Measurements from ENCODE around the gene PACRG. TPM values are rescaled to one million over a fixed set of nuclear protein-coding genes. Genes with fewer than 3 reads are reported as not detected.

The PACRG gene
- total RNA-seq, 1 donor from 2014 or later = 2.4 TPM

GRCh38 chr6:163346497-163346961 is 618.8 kb downstream of the PACRG start:
- H3K4me1 Mint-ChIP-seq (ENCODE audit: low read depth) = no peaks in the 10 kb centered on the region
- no peaks in the 10 kb centered on the region for H3K36me3 Mint-ChIP-seq (ENCODE audit: insufficient read depth)
- no peak overlapping the region for H3K27ac Mint-ChIP-seq
- no peaks in the 10 kb centered on the region for H3K9me3 Mint-ChIP-seq (ENCODE audit: low read depth)
- DNase-seq (ENCODE audit: low spot score, unreplicated experiment) = no peak
- TF ChIP-seq CTCF (IDR thresholded peaks at IDR 0.05; ENCODE audit: unreplicated experiment) = no peak
- H3K4me3 Mint-ChIP-seq (ENCODE audit: low read depth) = no peak overlapping the region
- no peaks in the 10 kb centered on the region for H3K27me3 Mint-ChIP-seq

- Mint-ChIP-seq H3K4me1 (ENCODE audit: low read depth) (no peaks in the 10 kb centered on the region), H3K27ac (no peak overlapping the region), H3K4me3 (ENCODE audit: low read depth) (no peak overlapping the region), H3K9me3 (ENCODE audit: low read depth) (no peaks in the 10 kb centered on the region), H3K36me3 (ENCODE audit: insufficient read depth) (no peaks in the 10 kb centered on the region), H3K27me3 (no peaks in the 10 kb centered on the region)
- DNase-seq (ENCODE audit: low spot score, unreplicated experiment) = no peak
- no peak for TF ChIP-seq CTCF (IDR thresholded peaks at IDR 0.05; ENCODE audit: unreplicated experiment)
Measured at GRCh38 chr6:163347021-163347446, 619.3 kb downstream of the PACRG start.

GRCh38 chr6:163348789-163349680 is 621.3 kb downstream of the PACRG start:
- DNase-seq (ENCODE audit: low spot score, unreplicated experiment) = no peak
- no peaks in the 10 kb centered on the region for H3K27me3 Mint-ChIP-seq
- H3K36me3 Mint-ChIP-seq (ENCODE audit: insufficient read depth) = no peaks in the 10 kb centered on the region
- TF ChIP-seq CTCF (IDR thresholded peaks at IDR 0.05; ENCODE audit: unreplicated experiment) = no peak
- no peaks in the 10 kb centered on the region for H3K9me3 Mint-ChIP-seq (ENCODE audit: low read depth)
- no peak overlapping the region for H3K4me3 Mint-ChIP-seq (ENCODE audit: low read depth)
- H3K27ac Mint-ChIP-seq = no peak overlapping the region
- peaks cover 2% of the 10 kb centered on the region for H3K4me1 Mint-ChIP-seq (ENCODE audit: low read depth)

GRCh38 chr6:163349696-163350095 is 621.9 kb downstream of the PACRG start:
- DNase-seq (ENCODE audit: low spot score, unreplicated experiment) = no peak
- no peak overlapping the region for H3K4me3 Mint-ChIP-seq (ENCODE audit: low read depth)
- no peaks in the 10 kb centered on the region for H3K27me3 Mint-ChIP-seq
- H3K4me1 Mint-ChIP-seq (ENCODE audit: low read depth) = peaks cover 2% of the 10 kb centered on the region
- no peak for TF ChIP-seq CTCF (IDR thresholded peaks at IDR 0.05; ENCODE audit: unreplicated experiment)
- no peaks in the 10 kb centered on the region for H3K9me3 Mint-ChIP-seq (ENCODE audit: low read depth)
- no peaks in the 10 kb centered on the region for H3K36me3 Mint-ChIP-seq (ENCODE audit: insufficient read depth)
- no peak overlapping the region for H3K27ac Mint-ChIP-seq

GRCh38 chr6:163351013-163351412 is 623.2 kb downstream of the PACRG start:
- Mint-ChIP-seq H3K27me3 (no peaks in the 10 kb centered on the region), H3K4me3 (ENCODE audit: low read depth) (no peak overlapping the region), H3K36me3 (ENCODE audit: insufficient read depth) (no peaks in the 10 kb centered on the region), H3K4me1 (ENCODE audit: low read depth) (peaks cover 9% of the 10 kb centered on the region), H3K9me3 (ENCODE audit: low read depth) (no peaks in the 10 kb centered on the region), H3K27ac (no peak overlapping the region)
- no peak for TF ChIP-seq CTCF (IDR thresholded peaks at IDR 0.05; ENCODE audit: unreplicated experiment)
- no peak for DNase-seq (ENCODE audit: low spot score, unreplicated experiment)

Measured in progenitor cell of endocrine pancreas (in vitro differentiated cells).